ENCODE data around the gene TRUB1. TPM values are rescaled to one million over a fixed set of nuclear protein-coding genes. Genes with fewer than 3 reads are reported as not detected.

Gene TRUB1
- polyA plus RNA-seq, 1 of the 3 experiments (the other 2 are of a cell fraction), result 9.9 TPM

DNA sequence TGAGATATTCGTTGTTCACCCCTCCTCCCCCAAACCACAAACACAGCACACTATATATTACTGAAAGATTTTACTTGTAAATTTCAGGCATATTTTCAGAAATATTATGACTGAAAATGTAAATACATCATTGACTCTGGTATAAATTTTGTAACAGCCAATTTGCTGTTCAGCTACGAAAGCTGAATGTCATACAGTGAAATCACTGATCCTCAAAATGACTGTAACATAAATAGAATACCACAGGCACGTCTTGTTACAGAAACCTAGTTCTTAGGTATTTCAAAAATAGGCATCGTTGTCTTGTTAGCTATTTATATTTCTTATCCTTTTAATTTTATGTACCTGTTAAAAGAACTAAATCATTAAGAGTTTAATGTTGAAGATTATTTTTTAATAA lies 15.1 kb downstream of the TRUB1 start:
- no peaks in the 10 kb centered on the region for H3K9me2 ChIP-seq
- no peaks in the 10 kb centered on the region for H3K9me3 ChIP-seq
- CTCF ChIA-PET, result no interaction called here
- H3K9ac ChIP-seq, result no peak overlapping the region
- no peak overlapping the region for H3K4me3 ChIP-seq (ENCODE audit: low read depth in 2 of 2, low read length in 1 of 2)
- 94% methylated on average over 4 of the region's 4 CpGs for WGBS (ENCODE audit: low lambda C conversion rate)
- H3F3A ChIP-seq (replicated peaks; ENCODE audit: insufficient read depth), result no peaks in the 10 kb centered on the region
- no peaks in the 10 kb centered on the region for H3K27me3 ChIP-seq (ENCODE audit: insufficient read depth)
- H4K20me1 ChIP-seq (ENCODE audit: insufficient read depth), result peaks cover 7% of the 10 kb centered on the region; the same call in 1 of the 2 replicates
- no peak for TF ChIP-seq POLR2AphosphoS5 (IDR thresholded peaks at IDR 0.05; ENCODE audit: low read depth, low read length)
- TF ChIP-seq GATA2 (CRISPR knock-in tag; IDR thresholded peaks at IDR 0.05), result no peak
- no peak for TF ChIP-seq RFX5 (IDR thresholded peaks at IDR 0.05; ENCODE audit: low read length)
- TF ChIP-seq YY1 (IDR thresholded peaks at IDR 0.05; ENCODE audit: low read depth), result no peak
- no peak for TF ChIP-seq EZH2phosphoT487 (IDR thresholded peaks at IDR 0.05; ENCODE audit: borderline replicate concordance, low read depth)
- TF ChIP-seq MXI1 (IDR thresholded peaks at IDR 0.05; ENCODE audit: low read depth, low read length), result no peak
- no peak for TF ChIP-seq MEF2A (IDR thresholded peaks at IDR 0.05; ENCODE audit: borderline replicate concordance, low read depth)
- no peak for TF ChIP-seq EP300 (IDR thresholded peaks at IDR 0.05; ENCODE audit: borderline replicate concordance in 1 of 2, low read depth in 1 of 2, low read length in 1 of 2)
- TF ChIP-seq JUND (IDR thresholded peaks at IDR 0.05), result no peak
- TF ChIP-seq, protein P1, sequence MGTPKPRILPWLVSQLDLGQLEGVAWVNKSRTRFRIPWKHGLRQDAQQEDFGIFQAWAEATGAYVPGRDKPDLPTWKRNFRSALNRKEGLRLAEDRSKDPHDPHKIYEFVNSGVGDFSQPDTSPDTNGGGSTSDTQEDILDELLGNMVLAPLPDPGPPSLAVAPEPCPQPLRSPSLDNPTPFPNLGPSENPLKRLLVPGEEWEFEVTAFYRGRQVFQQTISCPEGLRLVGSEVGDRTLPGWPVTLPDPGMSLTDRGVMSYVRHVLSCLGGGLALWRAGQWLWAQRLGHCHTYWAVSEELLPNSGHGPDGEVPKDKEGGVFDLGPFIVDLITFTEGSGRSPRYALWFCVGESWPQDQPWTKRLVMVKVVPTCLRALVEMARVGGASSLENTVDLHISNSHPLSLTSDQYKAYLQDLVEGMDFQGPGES (IDR thresholded peaks at IDR 0.05; ENCODE audit: low read depth, low read length), result no peak
- TF ChIP-seq, protein P2, sequence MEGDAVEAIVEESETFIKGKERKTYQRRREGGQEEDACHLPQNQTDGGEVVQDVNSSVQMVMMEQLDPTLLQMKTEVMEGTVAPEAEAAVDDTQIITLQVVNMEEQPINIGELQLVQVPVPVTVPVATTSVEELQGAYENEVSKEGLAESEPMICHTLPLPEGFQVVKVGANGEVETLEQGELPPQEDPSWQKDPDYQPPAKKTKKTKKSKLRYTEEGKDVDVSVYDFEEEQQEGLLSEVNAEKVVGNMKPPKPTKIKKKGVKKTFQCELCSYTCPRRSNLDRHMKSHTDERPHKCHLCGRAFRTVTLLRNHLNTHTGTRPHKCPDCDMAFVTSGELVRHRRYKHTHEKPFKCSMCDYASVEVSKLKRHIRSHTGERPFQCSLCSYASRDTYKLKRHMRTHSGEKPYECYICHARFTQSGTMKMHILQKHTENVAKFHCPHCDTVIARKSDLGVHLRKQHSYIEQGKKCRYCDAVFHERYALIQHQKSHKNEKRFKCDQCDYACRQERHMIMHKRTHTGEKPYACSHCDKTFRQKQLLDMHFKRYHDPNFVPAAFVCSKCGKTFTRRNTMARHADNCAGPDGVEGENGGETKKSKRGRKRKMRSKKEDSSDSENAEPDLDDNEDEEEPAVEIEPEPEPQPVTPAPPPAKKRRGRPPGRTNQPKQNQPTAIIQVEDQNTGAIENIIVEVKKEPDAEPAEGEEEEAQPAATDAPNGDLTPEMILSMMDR (IDR thresholded peaks at IDR 0.05), result no peak
- TF ChIP-seq, protein P3, sequence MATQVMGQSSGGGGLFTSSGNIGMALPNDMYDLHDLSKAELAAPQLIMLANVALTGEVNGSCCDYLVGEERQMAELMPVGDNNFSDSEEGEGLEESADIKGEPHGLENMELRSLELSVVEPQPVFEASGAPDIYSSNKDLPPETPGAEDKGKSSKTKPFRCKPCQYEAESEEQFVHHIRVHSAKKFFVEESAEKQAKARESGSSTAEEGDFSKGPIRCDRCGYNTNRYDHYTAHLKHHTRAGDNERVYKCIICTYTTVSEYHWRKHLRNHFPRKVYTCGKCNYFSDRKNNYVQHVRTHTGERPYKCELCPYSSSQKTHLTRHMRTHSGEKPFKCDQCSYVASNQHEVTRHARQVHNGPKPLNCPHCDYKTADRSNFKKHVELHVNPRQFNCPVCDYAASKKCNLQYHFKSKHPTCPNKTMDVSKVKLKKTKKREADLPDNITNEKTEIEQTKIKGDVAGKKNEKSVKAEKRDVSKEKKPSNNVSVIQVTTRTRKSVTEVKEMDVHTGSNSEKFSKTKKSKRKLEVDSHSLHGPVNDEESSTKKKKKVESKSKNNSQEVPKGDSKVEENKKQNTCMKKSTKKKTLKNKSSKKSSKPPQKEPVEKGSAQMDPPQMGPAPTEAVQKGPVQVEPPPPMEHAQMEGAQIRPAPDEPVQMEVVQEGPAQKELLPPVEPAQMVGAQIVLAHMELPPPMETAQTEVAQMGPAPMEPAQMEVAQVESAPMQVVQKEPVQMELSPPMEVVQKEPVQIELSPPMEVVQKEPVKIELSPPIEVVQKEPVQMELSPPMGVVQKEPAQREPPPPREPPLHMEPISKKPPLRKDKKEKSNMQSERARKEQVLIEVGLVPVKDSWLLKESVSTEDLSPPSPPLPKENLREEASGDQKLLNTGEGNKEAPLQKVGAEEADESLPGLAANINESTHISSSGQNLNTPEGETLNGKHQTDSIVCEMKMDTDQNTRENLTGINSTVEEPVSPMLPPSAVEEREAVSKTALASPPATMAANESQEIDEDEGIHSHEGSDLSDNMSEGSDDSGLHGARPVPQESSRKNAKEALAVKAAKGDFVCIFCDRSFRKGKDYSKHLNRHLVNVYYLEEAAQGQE (IDR thresholded peaks at IDR 0.05; ENCODE audit: low read depth, low read length), result no peak
- TF ChIP-seq TCF12 (IDR thresholded peaks at IDR 0.05), result no peak
- TF ChIP-seq, protein P4, sequence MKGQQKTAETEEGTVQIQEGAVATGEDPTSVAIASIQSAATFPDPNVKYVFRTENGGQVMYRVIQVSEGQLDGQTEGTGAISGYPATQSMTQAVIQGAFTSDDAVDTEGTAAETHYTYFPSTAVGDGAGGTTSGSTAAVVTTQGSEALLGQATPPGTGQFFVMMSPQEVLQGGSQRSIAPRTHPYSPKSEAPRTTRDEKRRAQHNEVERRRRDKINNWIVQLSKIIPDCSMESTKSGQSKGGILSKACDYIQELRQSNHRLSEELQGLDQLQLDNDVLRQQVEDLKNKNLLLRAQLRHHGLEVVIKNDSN (IDR thresholded peaks at IDR 0.05; ENCODE audit: borderline replicate concordance, low read depth), result no peak
- no peak for TF ChIP-seq FOXM1 (IDR thresholded peaks at IDR 0.05; ENCODE audit: low read depth)
- no peak for TF ChIP-seq RXRA (IDR thresholded peaks at IDR 0.05; ENCODE audit: borderline replicate concordance, low read depth)
- TF ChIP-seq TAF1 (IDR thresholded peaks at IDR 0.05; ENCODE audit: borderline replicate concordance, low read depth, low read length), result no peak
- TF ChIP-seq, protein P5, sequence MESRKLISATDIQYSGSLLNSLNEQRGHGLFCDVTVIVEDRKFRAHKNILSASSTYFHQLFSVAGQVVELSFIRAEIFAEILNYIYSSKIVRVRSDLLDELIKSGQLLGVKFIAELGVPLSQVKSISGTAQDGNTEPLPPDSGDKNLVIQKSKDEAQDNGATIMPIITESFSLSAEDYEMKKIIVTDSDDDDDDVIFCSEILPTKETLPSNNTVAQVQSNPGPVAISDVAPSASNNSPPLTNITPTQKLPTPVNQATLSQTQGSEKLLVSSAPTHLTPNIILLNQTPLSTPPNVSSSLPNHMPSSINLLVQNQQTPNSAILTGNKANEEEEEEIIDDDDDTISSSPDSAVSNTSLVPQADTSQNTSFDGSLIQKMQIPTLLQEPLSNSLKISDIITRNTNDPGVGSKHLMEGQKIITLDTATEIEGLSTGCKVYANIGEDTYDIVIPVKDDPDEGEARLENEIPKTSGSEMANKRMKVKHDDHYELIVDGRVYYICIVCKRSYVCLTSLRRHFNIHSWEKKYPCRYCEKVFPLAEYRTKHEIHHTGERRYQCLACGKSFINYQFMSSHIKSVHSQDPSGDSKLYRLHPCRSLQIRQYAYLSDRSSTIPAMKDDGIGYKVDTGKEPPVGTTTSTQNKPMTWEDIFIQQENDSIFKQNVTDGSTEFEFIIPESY (IDR thresholded peaks at IDR 0.05; ENCODE audit: borderline replicate concordance, low read depth), result no peak
- no peak for TF ChIP-seq NRF1 (IDR thresholded peaks at IDR 0.05; ENCODE audit: low read depth, low read length)
- H3K4me2 ChIP-seq, result no peak overlapping the region
- peaks cover 0 to 18% of the 10 kb centered on the region in 2 experiments; a peak in 2 of 4 replicates for H3K4me1 ChIP-seq (ENCODE audit: control insufficient read depth in 1 of 2, insufficient read depth in 2 of 2, low read depth in 1 of 2, low read length in 1 of 2)
- no peak for DNase-seq
- POLR2A ChIA-PET, result no interaction called here
- H3K27ac ChIP-seq (ENCODE audit: low read depth in 2 of 2, low read length in 1 of 2), result no peak overlapping the region
- H3K79me2 ChIP-seq (ENCODE audit: insufficient read depth), result peaks cover 31% of the 10 kb centered on the region
- no peak overlapping the region for H2AFZ ChIP-seq (ENCODE audit: low read depth)
- H3K36me3 ChIP-seq (replicated peaks in 1 of 2; ENCODE audit: control insufficient read depth in 1 of 2, insufficient read depth in 2 of 2, low read length in 1 of 2), result peaks cover 38 to 46% of the 10 kb centered on the region in 2 experiments

Measured in SK-N-SH (cell line).